GM12872 (cell line): ENCODE results near the gene SPATC1L.

Source experiments
- CTCF ChIP-seq: IDR thresholded peaks from 3 replicates; pipeline ENCODE4 v1.5.1; 2011; ENCODE audit warnings: low read depth, mild to moderate bottlenecking, low read length, moderate library complexity; ENCODE audit not compliant: insufficient read depth

Gene SPATC1L

DNA sequence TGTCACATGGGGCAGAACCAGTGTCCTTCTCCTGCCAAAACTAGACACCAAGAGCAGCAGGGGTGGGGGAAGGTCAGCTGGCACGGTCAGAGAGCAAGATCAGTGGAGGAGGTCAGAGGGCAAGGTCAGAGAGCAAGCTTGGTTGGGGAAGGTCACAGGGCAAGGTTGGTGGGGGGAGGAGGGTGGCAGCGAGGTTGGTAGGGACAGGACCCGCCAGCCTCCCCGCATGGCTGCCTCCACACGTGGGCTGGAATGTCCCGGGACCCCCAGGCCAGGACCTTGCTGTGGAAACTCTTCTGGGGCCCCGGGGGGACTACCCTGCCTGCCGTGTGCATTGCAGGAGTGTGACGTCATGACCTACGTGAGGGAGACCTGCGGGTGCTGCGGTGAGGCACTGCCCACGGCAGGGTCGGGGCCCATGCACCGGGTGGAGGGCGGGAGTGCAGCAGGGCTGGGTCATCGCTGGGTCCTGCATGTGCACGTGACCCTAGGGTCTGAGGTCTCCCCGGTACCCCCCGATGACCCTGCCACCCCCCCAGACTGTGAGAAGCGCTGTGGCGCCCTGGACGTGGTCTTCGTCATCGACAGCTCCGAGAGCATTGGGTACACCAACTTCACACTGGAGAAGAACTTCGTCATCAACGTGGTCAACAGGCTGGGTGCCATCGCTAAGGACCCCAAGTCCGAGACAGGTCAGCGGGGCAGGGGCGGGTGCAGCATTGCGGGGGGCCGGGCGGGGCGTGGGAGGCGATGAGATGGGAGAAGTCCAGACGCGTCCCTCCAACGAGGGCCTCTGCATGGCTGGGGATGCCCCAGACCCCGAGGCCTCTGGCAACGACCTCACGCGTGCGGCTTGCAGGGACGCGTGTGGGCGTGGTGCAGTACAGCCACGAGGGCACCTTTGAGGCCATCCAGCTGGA lies 59.1 kb downstream of the SPATC1L start:
- TF ChIP-seq CTCF = no peak

DNA sequence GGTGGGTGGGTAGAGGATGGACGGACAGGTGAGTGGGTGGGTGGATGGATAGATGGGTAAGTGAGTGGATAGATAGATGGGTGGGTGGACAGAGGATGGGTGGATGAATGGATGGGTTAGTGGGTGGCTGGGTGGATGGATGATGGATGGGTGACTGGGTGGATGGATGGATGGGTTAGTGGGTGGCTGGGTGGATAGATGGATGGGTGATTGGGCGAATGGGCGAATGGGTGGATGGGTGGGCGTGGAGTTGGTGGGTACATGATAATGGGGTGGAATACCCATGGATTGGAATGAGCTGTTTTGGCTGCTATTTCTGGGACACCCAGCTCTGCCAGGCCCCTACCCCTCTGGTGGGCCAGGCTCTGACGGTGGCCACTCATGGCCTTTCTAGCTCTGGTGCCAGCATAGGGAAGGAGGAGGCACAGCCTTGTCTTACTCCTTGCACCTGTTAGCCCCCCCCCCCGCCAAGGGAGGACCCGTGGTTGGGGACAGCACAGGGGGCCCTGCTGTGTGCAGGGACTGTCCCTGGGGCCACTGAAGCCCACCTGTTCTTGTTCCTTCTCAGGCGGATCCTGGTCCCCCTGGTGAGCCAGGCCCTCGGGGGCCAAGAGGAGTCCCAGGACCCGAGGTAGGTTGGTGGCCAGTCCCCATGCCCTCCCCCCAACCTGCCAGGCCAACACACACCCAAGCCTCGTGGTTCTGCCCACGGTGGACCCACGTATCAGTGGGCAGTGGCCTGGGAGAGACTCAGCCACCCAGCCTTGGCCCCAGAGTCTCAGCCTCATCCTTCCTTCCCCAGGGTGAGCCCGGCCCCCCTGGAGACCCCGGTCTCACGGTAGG lies 60.0 kb downstream of the SPATC1L start:
- no peak for TF ChIP-seq CTCF

DNA sequence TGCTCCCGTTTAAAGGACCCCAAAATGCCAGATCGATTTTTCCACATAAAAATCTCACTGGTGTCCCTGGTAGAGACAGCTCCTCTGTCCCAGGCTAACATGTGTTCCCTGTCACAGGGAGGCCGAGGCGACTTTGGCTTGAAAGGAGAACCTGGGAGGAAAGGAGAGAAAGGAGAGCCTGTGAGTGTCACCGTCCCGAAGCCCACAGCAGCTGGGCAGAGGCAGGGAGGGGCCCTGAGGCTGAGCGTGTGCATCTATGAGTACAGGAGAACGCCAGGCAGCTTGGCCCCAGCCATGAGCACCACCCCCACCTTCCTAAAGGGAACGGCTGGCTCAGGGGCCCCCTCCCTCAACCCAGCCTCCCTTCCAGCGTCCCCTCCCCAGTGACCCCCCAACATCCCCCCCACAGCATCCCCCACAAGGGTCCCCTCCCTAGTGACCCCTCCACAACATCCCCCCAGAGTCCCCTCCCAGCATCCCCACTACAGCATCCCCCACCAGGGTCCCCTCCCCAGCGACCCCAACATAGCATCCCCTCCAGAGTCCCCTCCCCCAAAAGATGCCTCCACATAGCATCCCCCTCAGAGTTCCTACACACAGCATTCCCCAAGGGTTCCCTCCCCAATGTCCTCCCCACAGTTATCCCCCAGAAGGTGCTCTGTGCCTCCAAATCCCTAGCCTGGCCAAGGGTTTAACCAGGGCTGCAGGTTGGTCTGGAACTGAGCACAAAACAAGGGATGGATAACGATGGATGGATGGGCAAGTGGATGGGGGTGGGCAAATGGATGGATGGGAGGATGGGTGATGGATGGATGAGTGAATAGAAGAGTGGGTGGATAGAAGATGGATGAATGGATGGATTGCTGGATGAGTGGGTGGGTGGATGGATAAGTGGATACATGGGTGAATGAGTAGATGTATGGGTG lies 61.2 kb downstream of the SPATC1L start:
- TF ChIP-seq CTCF = no peak

DNA sequence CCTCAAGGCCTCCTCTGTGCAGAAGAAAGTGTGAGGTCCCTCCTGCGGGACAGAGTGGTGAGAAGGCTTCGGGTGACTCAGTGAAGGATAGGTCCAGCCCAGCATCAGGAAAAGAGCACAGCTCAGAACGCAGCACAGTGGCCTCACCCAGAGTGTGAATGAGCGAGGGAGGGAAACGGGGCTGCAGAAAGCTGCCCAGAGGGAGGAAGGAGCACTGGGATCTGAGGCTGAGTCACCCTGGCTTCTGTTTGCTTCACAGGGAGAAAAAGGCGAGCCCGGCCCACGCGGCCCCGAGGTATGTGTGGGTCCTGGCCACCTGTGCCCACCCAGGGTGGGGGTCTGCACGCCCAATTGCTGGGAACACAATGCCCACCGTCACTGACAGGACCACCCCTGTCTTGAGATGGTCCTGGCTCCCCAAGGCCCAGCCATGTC lies 62.0 kb downstream of the SPATC1L start:
- no peak for TF ChIP-seq CTCF

DNA sequence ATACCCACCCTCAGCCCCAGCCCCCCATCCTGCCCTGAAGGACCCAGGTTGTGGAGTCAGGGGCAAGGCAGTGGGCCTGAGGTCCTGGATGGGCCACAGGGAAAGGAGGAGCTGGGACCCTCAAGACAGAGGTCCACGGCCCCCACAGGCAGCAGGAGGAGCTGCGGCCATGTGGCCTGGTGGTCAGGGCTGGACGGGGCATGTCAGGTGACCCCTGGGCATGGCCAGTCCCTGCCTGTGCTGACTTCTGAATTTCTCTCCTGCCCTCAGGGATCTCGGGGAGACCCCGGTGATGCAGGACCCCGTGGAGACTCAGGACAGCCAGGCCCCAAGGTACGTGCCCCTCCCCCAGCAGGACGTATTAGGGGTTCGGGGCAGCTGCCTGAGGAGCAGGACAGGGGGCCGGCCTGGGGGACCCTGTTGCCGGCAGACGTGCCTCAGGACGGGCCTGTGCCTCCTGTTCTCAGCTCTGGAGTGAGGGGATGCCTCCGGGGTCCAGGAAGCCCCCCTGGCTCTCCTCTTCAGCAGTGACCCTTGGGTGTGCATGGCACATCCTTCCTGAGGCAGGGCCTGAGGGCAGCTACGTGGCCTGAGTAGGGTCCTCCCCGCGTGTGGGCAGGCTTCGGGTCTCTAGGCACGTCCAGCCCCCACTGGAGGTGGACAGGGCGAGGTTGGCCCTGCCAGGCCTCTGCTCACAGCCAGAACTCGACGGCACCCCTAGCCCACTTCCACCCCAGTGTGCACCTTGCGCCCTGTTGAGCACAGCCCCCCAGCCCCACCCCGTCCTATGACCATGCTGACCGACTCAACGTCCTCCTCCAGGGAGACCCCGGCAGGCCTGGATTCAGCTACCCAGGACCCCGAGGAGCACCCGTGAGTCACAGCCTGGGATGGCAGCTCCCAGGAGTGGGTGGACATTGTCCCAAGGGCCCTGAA lies 62.7 kb downstream of the SPATC1L start:
- TF ChIP-seq CTCF = no peak
